Smooth muscle cell of the brain vasculature (primary cell): ENCODE results near the gene CMSS1.

Source experiments
- DNase-seq: peaks from one replicate; pipeline ENCODE4 v3.0.0-alpha.2; 2012; ENCODE audit warnings: low read depth, low spot score

Gene CMSS1

DNA sequence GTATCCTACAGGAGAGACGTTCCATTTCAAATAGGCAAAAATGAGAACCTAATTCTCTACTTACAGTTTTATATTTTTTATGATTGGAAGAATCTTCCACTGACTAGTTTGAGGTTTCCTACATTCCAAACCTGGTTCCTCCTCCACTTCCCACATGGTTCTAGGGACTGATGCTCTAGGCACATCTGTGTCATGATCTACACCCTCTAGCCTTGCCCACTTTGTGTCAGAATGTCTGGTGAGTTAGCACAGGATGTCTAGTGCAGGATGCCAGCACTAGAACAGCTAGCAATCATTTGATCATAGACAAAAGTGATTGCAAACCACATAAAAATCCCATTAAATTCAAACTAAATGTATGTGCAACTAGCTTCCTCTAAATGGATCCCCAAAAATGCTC, 323.3 kb downstream of the CMSS1 start:
- no peak for DNase-seq

DNA sequence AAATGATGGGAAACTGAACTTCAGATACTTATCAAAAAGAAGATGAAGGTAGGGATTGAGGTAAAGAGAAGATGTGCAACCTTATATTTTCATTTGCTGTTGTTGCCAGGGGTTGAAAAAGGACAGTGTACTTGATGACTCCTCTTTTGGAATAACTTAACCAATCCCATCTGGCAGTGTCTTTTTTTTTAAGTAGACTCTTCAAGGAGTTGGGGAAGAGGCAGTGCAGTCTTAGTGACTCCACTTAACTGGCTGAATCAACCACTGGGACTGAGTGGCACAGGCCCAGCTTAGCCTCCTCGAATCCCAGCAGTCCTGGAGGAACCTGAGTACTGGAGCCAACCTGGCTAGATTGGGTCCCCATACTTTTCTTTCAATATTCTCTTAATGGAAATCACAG, 323.9 kb downstream of the CMSS1 start:
- no peak for DNase-seq

- no peak for DNase-seq
These were observed 326.7 kb downstream of the CMSS1 start for GRCh38 chr3:100144255-100144866.

DNA sequence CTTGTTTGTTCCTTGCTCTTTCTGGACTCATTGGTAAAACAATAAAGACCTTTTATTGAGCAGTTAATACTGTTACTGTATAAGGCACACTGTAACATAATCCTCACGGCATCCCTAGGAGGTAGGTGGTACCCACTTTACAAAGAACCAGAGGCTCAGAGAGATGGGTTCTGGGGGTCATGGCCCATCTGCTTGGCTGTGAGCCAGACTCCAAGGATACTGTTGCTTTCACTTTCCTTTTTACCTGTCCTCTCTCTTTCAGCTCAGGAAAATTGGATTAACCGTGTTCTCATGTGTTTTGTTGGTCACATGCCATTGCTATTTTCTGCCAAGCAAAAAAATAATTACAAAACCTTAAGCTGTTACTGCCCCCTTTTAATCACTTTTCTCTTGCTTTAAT, 331.5 kb downstream of the CMSS1 start:
- no peak for DNase-seq

GRCh38 chr3:100149713-100150415, 332.2 kb downstream of the CMSS1 start:
- no peak for DNase-seq

DNA sequence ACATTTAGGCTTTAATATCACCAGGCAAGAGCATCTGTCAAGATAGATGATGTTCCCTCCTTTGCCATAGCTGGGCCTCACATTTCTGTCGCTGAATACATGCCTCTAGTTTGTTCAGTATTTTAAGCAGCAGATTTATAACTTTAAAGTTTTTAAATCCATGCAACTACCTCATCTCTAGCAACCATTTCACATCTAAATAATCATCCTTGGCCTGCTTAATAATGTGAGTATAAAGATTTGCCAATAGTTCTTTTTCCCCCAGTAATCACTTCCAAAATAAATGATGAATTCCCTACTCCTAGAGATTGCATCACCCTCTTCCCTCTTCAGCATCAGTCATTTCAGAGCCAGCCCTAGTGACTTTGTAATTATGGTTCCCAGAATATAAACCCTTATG, 332.8 kb downstream of the CMSS1 start:
- no peak for DNase-seq

GRCh38 chr3:100151024-100151707, 333.5 kb downstream of the CMSS1 start:
- no peak for DNase-seq

DNA sequence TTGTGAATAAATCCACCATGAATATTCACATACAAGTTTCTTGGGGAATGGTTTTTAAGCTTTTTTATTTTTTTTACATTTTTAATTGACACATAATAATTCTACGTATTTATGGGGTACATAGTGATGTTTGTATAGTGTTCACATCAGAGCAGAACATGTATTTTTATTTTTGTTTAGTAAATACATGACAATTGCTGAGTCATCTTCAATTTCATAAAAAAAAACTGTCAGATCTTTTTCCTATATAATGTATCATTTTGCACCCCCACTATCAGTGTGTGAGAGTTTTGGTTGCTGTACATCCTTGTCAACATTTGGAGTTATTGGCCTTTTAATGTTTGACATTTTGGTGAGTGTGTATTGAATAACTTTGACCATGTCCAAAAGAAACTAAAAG, 336.5 kb downstream of the CMSS1 start:
- no peak for DNase-seq

DNA sequence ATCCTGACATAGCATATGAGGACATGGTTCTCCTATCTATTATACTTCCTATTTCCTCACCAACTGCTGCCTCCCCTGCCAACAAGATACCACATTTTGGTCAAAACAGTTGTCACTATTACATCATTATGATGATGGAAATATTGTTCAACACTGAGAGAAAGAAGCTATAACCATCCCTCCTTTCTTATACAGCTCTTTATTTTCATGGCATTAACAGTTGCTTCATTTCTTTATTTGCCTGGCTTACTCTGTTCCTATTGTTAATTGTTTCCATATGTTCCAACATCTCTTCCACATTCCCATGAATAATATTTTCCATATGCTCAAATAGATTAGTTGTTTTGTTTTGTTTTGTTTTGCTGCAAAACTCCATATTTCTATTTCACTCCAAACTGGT, 337.5 kb downstream of the CMSS1 start:
- DNase-seq = no peak

DNA sequence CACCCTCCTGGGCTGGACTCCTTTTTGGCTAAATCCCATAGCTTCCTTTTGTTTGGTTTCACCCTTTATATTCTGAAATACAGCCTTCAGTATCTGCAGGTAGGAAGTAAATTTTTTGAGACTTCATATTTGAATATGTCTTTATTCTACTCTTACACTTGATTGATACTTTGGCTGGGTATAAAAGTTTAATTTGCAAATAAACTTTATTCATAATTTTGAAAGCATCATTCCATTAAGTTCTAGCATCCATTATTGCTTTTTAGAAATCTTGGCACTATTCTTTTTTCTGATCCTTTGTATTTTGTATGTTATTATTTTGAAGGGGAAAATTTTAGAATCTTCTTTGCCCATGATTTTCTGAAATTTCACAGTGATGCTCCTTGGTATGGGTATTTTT, 337.9 kb downstream of the CMSS1 start:
- DNase-seq = no peak

DNA sequence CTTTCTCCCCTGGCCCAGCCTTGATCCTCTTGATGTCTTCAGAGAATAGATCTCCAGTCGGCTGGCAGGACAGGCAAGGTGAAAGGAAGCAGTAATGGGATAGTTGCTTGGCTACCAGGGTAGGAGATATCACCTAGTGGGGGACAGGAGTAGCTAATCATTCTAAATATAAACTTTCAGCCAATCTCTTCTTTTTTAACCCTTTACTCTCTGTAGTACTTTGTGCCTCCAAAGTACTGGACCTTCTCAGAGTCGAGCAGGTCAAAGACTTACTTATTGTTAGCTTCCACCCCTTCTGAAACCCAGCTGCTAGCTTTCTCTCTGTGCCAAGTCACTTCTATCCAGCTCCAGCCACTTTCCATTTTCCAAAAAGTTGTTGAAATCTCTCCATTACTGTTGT, 340.0 kb downstream of the CMSS1 start:
- DNase-seq = no peak

- no peak for DNase-seq
These were observed 341.3 kb downstream of the CMSS1 start for GRCh38 chr3:100158918-100159330.

- no peak for DNase-seq
These were observed 341.9 kb downstream of the CMSS1 start for GRCh38 chr3:100159331-100160153.

DNA sequence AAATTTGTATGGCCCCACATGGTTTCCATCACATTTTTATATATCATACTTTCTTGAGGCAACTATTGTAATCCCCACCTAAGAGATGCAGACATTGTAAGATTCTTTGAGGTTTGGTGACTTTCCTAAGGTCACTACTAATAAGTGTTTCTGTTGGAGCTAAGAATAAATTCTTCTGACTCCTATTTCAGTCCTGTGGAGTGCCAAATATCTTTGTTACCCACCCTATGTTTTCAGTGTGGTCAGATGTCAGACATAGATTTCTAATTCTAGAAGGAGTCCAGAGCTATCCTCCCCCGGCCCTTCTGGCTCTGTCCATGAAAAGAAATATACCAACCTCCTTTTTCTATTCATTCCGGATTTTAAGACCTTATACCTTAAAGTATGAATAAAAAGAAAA, 342.9 kb downstream of the CMSS1 start:
- no peak for DNase-seq

- DNase-seq = no peak
These were observed 346.1 kb downstream of the CMSS1 start for GRCh38 chr3:100163787-100164186.

DNA sequence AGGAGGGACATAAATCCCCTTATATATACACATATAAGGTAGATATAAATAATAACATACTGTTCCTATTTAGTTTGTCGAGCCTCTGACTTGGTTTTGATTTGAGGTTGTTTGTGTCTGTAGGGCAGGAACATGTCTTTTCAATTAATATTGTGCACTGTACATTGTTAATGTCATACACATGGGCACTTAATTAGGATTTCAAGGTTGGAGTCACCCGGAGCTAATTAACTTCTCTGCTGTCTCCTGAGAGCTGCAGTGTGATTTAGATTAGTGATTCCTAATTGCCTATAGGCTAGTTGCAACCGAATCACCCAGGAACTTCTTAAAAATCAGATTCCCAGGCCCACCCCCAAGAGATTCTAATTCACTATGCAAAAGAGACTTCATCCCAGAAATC, 347.1 kb downstream of the CMSS1 start:
- DNase-seq = no peak

DNA sequence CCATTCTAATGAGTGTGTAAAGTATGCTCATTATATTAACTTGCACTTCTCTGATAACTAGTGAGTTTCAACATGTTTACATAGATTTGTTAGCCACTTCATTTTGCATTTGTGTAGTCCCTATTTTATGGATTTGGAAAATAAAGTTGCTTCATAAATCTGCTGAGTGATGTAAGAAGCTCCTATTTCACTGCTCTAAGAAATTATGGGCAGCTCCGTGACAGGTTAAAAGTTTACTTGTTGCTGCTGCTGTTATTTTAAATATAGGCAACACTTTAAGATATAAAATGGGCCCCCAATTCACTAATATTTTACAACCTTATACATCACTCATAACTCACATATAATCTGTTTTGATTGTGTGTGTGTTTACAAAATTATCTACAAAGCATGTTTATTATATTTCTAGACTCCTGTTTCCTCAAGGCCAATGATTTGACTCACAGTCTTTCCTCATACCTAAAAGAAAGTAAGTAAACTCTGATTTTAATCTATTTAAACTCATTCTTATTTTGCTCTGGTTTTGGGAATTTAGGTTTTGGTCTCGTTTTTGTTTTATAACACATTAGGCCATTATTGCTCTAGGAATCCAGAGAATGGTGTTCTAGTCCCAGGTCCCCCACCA, 348.4 kb downstream of the CMSS1 start:
- DNase-seq = no peak

GRCh38 chr3:100169201-100169920, 351.7 kb downstream of the CMSS1 start:
- DNase-seq = peak; percentile 51

- no peak for DNase-seq
These were observed 352.8 kb downstream of the CMSS1 start for GRCh38 chr3:100170486-100170885.

DNA sequence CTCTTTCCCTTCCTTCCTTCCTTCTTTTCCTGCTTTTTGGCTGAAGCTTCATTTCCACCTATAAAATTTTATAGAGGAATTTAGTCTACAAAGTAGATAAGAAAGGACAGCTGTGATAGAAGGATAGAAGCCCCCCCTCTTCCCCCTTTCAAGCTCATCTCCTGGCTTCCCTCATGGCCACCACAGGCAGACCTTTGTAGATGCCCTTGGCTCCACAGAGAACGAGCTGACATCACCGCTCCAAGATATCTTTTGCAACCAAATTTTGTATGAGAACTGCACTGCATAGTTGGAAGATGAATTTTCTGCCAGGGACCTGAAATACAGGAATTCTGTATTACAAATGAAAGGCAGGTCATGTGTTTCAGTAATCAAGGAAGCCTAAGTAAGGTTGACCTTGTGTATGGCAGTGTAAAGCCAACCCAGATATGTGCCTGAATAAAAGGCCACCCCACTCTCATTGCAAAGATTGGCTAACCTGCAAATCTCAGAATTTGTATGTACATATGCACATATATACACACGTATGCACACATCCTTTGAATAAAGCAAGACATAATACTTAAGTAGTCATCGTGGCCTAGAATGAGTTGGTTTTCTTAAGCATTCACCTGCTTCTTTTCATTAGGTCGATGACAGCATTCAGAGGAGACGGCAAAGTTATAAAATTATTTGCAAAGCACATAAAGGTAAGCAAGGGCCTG, 353.7 kb downstream of the CMSS1 start:
- no peak for DNase-seq
